ENCODE results near the gene GLTP.

- TF ChIP-seq CTCF (IDR thresholded peaks at IDR 0.05; ENCODE audit: low read depth, low read length, poor library complexity, severe bottlenecking): no peak
- no peak for TF ChIP-seq EZH2phosphoT487 (IDR thresholded peaks at IDR 0.05; ENCODE audit: borderline replicate concordance, low read length)
Observed at GRCh38 chr12:109864916-109865315, 15.4 kb downstream of the GLTP start.
